NCI-H1092 (cell line): Measurements from ENCODE around the gene DMRT3.
"Not testable (repeated sequence)": the region's sequence is repeated elsewhere in the genome, so short reads cannot be mapped to it uniquely, and the experiment has no call there.

Experiments
- DNase-seq: peaks from one replicate; lab custom pipeline; 2025; lab: John Stamatoyannopoulos, UW

Gene DMRT3

GRCh38 chr9:998299-999110 lies 22.1 kb downstream of the DMRT3 start:
- not testable (repeated sequence) for DNase-seq

DNA sequence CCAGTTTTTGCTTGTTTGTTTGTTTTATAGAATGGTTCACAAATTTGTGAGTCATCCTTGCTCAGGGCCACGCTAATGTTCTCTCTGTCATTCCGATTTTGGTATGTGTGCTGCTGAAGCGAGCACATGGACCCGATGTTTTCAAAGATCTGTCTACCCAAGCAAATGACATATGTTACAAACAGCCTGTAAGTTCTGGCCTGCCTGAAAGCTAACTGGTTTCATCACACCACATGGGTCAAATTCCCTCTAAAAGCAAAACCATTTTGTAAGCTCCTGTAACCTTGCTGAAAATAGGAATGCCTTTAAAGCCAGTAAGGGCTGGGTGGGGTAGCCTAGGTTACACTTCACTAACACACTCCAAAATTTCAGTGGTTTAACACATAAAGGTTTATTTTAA lies 25.4 kb downstream of the DMRT3 start:
- DNase-seq, result no peak

DNA sequence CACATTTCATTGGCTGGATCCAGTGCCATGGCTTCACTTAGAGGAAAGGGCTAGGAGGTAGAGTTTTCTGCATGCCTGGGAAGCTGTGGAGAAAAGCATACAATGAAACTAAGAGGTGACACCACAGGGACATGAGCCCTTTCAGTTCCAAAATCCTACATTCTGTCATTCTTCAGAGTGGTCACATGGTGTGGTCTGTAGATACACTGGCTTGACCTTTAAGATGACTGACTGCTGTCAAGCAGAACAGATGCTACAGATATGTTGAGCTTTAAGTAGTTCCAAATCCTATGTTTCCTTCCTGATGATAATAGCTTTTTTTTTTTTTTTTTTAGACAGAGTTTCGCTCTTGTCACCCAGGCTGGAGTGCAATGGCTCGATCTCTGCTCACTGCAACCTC lies 26.2 kb downstream of the DMRT3 start:
- no peak for DNase-seq

GRCh38 chr9:1005043-1005667 lies 28.7 kb downstream of the DMRT3 start:
- DNase-seq, result peak; percentile 19

DNA sequence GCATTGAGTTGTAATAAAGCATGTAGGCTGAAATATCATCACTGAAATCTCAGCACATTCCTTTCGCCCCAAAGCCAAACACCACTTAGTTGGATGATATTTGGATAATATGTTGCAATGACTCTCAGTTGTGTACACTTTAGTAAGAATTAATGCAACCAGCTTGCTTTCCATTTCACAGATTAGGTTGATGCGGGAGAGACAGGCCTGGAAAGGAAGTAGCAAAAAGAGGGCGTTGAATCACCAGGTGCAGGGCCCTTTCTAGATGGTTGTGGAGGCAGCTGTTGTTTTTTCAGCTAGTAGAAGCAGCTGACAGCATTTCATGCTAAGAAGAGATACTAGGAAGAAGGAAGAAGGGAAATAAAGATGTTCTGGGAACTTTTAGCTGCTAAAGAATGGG lies 30.9 kb downstream of the DMRT3 start:
- DNase-seq, result no peak

DNA sequence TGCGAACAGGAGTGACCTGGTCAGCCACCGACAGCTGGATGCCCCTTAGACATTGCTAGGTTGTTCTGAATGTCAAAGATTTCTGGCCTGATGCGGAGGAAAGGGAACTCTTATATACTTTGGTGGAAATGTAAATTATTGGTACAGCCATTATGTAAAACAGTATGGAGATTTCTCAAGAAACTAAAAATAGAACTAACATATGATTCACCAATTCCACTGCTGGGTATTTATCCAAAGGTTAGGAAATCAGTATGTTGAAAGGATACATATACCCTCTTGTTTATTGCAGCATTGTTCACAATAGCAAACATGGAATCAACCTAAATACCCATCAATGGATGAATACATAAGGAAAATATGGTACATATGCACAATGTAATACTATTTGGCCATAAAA lies 31.8 kb downstream of the DMRT3 start:
- no peak for DNase-seq

GRCh38 chr9:1009101-1009707 lies 32.7 kb downstream of the DMRT3 start:
- peak; percentile 69 for DNase-seq

- DNase-seq, result no peak
Measured at GRCh38 chr9:1013021-1013420, 36.6 kb downstream of the DMRT3 start.

GRCh38 chr9:1014225-1014624 lies 37.8 kb downstream of the DMRT3 start:
- DNase-seq, result no peak

DNA sequence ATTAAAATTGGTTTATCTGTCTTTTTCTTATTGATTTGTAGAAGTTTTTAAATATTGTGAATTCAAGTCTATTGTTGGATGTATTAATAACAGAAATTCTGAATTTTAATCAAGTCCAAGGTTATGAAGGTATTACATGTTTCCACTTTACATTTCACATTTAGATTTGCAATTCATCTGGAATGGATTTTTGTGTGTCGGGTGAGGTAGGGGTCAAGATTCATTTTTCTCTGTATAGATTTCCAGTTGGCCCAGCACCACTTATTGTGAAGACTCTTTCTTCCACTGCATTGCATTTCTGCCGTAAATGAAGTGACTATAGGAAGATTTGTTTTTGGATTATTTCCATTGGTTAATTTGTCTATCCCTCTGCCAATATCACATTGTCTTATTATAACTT lies 38.2 kb downstream of the DMRT3 start:
- no peak for DNase-seq

DNA sequence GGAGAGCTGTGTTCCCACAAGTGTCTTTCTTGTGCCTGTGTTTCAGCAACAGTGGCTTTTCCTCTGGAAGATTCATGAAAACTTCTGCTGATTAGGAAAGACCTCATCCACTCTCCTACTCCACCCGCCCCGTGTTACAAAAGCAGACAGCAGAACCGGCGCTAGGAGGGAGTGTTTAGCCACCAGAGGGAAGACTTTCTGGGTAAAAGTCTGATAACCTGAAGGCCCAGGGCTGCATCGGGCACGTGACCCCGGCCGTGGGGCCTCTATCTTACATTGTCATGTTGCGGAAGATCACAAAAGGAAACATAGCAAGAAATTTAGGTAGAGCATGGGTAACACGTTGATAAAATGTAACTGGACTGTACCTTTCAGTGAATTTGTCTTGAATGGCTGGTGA lies 41.7 kb downstream of the DMRT3 start:
- no peak for DNase-seq

DNA sequence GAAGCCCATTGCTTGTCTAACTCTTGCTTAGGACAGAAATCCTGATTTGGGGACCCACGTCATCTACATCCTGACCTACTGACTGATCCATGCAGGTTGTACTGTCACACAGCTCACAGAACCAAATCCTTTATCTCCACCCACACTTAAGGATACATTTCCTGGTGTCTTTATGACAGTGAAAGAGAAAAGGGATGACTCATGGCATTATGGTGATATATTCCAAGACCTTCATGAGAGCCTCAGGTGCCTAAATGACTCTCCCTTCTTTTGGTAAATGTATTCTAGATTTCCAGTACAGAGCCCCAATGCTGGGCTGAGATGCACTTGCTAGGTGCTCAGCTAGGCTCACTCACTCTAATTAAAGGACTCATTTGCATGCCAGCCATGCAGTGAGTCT lies 47.7 kb downstream of the DMRT3 start:
- no peak for DNase-seq

DNA sequence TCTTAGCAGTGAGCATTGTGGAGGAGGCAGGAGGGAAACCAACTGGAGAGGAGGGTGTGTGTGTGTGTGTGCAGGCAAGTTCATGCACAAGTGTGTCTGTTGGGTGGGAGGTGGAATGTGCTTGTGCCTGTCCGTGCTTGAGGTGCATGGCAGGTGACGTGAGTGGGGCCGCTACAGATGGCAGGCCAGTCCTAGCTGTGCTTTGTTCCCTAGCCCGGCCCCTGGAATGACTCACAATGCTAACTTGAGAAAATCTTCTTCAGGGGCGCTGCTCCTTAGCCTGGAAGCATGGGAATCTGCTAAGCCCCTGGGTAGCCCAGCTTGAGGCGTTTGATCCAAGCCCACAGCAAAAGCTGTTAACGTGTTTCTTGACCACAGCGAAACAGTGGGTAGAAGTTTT lies 48.7 kb downstream of the DMRT3 start:
- no peak for DNase-seq

GRCh38 chr9:1026219-1026618 lies 49.8 kb downstream of the DMRT3 start:
- no peak for DNase-seq

DNA sequence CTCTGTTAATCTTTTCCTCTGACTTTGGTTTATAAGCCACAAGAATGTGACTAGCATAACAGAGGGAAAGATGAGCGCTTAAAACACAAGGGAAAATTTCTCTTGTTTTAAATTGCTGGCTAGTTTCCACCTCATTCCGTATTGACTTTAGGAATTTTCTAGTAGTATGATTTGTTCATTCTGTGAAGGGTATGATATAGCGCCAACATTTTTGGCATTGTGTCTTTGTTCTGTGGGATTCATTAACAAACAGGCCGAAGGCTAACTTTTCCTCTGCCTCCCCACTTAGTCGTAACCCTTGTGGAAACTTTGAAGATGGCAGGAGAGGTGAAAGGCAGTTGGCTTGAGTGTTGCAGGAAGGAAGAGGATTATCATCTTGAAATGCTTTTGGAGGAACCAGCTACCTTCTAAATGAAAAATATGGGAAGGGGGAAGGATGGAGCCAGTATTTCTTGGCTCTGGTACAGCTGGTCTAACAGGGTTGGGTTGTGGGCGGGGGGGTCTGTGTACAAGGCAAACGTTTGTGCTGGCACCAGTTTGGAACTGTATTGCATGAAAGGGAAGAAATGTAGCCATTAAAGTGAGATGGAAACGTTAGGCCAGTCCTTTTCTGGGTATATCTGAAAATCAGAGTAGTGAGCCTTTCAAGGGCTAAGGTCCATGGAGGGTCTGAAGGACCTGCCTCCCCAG lies 52.2 kb downstream of the DMRT3 start:
- no peak for DNase-seq

DNA sequence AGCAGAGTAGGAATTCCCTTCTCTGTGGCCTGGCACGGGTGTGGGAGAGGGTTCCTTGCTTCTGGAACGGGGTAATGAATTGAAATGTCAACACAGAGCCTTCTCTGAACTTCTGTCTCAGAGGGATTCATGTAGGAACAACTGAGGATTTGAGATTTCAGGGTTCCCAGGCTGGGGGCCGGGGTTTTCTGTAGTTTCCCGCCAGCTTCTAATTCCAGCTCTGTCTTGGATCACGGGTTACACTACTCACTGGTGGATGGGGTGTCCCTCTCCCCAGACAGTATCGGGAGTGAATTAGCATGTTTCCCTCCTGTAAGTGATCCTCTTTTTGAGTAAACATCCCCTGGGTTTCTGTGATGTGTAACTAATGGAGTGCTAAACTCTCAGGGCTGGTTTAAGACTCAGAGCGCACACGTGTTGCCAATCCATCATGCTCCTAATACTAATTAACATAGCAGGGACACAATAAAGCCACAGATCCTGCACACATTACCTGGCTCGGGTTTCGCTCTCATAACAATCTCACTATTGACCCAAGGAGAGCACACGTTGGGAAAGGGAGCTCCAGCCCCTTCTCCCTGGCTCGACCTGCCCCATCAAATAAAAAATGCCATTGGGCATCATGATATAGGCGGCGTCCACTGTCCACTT lies 55.6 kb downstream of the DMRT3 start:
- no peak for DNase-seq

DNA sequence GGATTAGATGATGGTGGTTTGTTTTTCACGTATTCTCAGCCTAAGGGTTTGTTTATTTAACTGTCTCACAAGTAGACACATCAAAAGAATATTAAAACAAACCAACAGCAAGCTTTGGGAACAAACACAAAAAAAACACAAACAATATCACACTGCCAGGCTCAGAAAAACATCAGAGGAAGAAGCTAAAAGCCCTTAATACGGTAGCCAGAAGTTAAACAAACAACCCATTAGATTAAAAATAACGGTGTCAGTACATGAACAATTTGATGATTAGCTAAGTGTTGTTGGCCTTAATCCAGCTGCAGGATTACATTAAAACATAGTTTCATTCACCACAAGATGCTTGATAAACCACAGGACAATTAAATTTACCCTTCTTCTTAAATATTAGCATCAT lies 57.8 kb downstream of the DMRT3 start:
- DNase-seq, result no peak

GRCh38 chr9:1039589-1039988 lies 63.1 kb downstream of the DMRT3 start:
- DNase-seq, result no peak
